K562 treated with DMSO at 1 percent for 48 hours (cell line): ENCODE measurements around the gene RNF13. TPM values are rescaled to one million over a fixed set of nuclear protein-coding genes. Genes with fewer than 3 reads are reported as not detected.

Experiments
- total RNA-seq: library from RNA; unstranded; fragments of 300-600 nt; gene quantifications from 2 replicates; pipeline ENCODE4 v1.2.3, GENCODE V29; 2022; ENCODE audit warnings: low replicate concordance; ENCODE audit errors: extremely low read depth

Gene RNF13, protein sequence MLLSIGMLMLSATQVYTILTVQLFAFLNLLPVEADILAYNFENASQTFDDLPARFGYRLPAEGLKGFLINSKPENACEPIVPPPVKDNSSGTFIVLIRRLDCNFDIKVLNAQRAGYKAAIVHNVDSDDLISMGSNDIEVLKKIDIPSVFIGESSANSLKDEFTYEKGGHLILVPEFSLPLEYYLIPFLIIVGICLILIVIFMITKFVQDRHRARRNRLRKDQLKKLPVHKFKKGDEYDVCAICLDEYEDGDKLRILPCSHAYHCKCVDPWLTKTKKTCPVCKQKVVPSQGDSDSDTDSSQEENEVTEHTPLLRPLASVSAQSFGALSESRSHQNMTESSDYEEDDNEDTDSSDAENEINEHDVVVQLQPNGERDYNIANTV
- not detected in 2 replicates for total RNA-seq

GRCh38 chr3:149812606-149813366 lies at the start of gene RNF13:
RNF13 (plus strand) TSS chr3:149813215; CDS start chr3:149846027, 32,812 bp downstream.

GRCh38 chr3:149792452-149793270 lies 20.4 kb upstream of the RNF13 start, which contains the start of gene ANKUB1:
ANKUB1 (minus strand) TSS chr3:149792554; CDS start chr3:149792366, 188 bp downstream.

GRCh38 chr3:149970716-149971402 lies 157.8 kb downstream of the RNF13 start, which contains the start of gene PFN2:
PFN2 (minus strand) TSS chr3:149970895; CDS start chr3:149970856, 39 bp downstream.

Other genes starting within 250 kb of the RNF13 start
- gene WWTR1, start 155.2 kb upstream of the RNF13 start, total RNA-seq = not detected in 2 replicates
- not detected in 2 replicates for gene COMMD2, start 60.7 kb upstream of the RNF13 start, total RNA-seq
- gene ANKUB1, start 20.7 kb upstream of the RNF13 start, total RNA-seq = not detected in 2 replicates
- gene PFN2, start 157.7 kb downstream of the RNF13 start, total RNA-seq = not detected in 2 replicates